ENCODE results near the gene MRPL43. TPM values are rescaled to one million over a fixed set of nuclear protein-coding genes. Genes with fewer than 3 reads are reported as not detected.

Gene MRPL43
- total and polyA plus RNA-seq, 9 of the 15 experiments (the other 6 are each of a cell fraction or from before 2014, with no cell fraction given): 15.1 to 63.7 (median 37.2) TPM

DNA sequence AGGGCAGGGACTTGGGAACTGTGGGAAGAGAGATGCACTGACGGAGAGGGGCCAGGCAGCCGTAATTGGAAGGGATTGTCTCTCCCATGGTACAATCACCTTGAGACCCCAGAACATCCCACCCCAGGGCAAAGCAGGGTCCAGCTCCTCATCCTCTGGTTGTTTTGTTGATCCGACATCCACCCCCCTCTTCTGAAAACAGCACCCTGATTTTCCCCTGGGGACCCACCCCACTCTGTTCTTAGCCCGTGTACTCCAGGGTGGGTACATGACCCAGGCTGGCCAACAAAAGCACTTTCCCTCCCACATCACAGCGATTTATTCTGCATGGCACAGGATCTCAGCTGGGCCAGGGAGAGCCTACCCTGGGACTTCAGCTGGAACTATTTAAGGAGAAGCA is 29.5 kb upstream of the MRPL43 start:
- ChIA-PET CTCF (ENCODE audit: low intra/inter-chr PET ratio) (no interaction called here), POLR2A (interaction anchor here (0.6 to 0.8 kb wide), 2 partner anchors 44 to 1899 kb away, joined by 3 read pairs; no protein-coding TSS in a partner anchor)
- H4K20me1 ChIP-seq (replicated peaks; ENCODE audit: control insufficient read depth, insufficient read depth, low read length): no peaks in the 10 kb centered on the region
- no peak for FAIRE-seq
- no peaks in the 10 kb centered on the region for H3K79me2 ChIP-seq (ENCODE audit: control insufficient read depth, insufficient read depth, low read length)
- H3K36me3 ChIP-seq (ENCODE audit: control insufficient read depth, insufficient read depth, low read length): no peaks in the 10 kb centered on the region
- no peak overlapping the region for H3K4me2 ChIP-seq (ENCODE audit: insufficient read depth, low read length)
- no peaks in the 10 kb centered on the region for H3K27me3 ChIP-seq (ENCODE audit: control insufficient read depth in 2 of 2, insufficient read depth in 2 of 2, low read length in 2 of 2)
- peaks cover 8 to 21% of the 10 kb centered on the region in 2 experiments; a peak in 4 of 5 replicates for H3K4me1 ChIP-seq (replicated peaks in 1 of 2; ENCODE audit: control insufficient read depth in 2 of 2, insufficient read depth in 2 of 2, low read length in 2 of 2)
- no peak overlapping the region for H2AFZ ChIP-seq (ENCODE audit: low read depth, low read length)
- no peak overlapping the region for H3K4me3 ChIP-seq
- ATAC-seq: no peak
- H3K9ac ChIP-seq (ENCODE audit: insufficient read depth in 1 of 2, low read depth in 2 of 2, low read length in 2 of 2): no peak overlapping the region
- H3K9me3 ChIP-seq (replicated peaks; ENCODE audit: control insufficient read depth, insufficient read depth, low read depth, low read length): no peaks in the 10 kb centered on the region
- WGBS (ENCODE audit: insufficient coverage, low coverage, missing lambda C conversion rate): 25% methylated on average over 4 of the region's 5 CpGs
- intact Hi-C loops (cut with micrococcal nuclease) (loop anchor here (10.0 kb wide), 1 partner anchor 48 kb away; the partner anchor contains the start of gene KAZALD1), in situ Hi-C loops (cut with MboI) (loop anchor here (10.0 kb wide), 1 partner anchor 462 kb away; no protein-coding TSS in a partner anchor)
- no peaks in the 10 kb centered on the region for H3K9me1 ChIP-seq (ENCODE audit: control insufficient read depth, insufficient read depth, low read length)
- DNase-seq (ENCODE audit: extremely low read depth in 1 of 4, low spot score in 3 of 4): no peak
- no peak for TF ChIP-seq HDGF (IDR thresholded peaks at IDR 0.05)
- no peak overlapping the region for H3K27ac ChIP-seq (ENCODE audit: extremely low read depth, low read depth, low read length)
- no TSS peak for BruUV-seq (replicated peaks)

DNA sequence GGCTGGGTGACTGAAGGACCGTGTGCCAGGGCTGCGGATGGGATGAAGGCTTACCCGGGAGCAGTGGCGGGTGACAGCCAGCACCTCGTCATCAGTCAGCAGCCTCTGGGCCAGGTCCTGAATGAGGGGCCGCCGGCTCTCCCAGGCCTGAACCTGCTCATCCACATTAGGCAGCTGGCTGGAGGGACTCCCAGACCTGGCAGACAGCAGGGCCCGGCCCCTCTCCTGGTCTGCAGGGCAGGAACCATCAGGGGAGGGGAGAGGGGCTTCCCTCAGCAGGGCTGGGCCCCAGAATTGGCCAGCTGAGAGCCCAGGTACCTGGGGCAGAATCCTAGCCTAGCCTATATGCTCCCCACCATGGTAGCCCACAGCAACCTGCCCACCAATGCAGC is 28.3 kb upstream of the MRPL43 start:
- Histone ChIP-seq H2AFZ (ENCODE audit: low read depth, low read length) (no peak overlapping the region), H3K36me3 (ENCODE audit: control insufficient read depth, insufficient read depth, low read length) (no peaks in the 10 kb centered on the region), H3K27ac (ENCODE audit: extremely low read depth, low read depth, low read length) (no peak overlapping the region), H3K4me3 (no peak overlapping the region), H3K4me1 (replicated peaks in 1 of 2; ENCODE audit: control insufficient read depth in 2 of 2, insufficient read depth in 2 of 2, low read length in 2 of 2) (peaks cover 14 to 32% of the 10 kb centered on the region in 2 experiments; a peak in 4 of 5 replicates), H3K79me2 (ENCODE audit: control insufficient read depth, insufficient read depth, low read length) (no peaks in the 10 kb centered on the region), H3K9me1 (ENCODE audit: control insufficient read depth, insufficient read depth, low read length) (no peaks in the 10 kb centered on the region), H3K27me3 (ENCODE audit: control insufficient read depth in 2 of 2, insufficient read depth in 2 of 2, low read length in 2 of 2) (no peaks in the 10 kb centered on the region), H3K4me2 (ENCODE audit: insufficient read depth, low read length) (no peak overlapping the region), H3K9ac (ENCODE audit: insufficient read depth in 1 of 2, low read depth in 2 of 2, low read length in 2 of 2) (0 out of 4 replicates have a peak overlapping the region, but pooled peaks of 1 of the 2 experiments have one; percentile 9), H3K9me3 (replicated peaks; ENCODE audit: control insufficient read depth, insufficient read depth, low read depth, low read length) (no peaks in the 10 kb centered on the region), H4K20me1 (replicated peaks; ENCODE audit: control insufficient read depth, insufficient read depth, low read length) (no peaks in the 10 kb centered on the region)
- in situ Hi-C loops (cut with MboI): loop anchor here (10.0 kb wide), 1 partner anchor 461 kb away; no protein-coding TSS in a partner anchor
- FAIRE-seq (no peak), DNase-seq (ENCODE audit: extremely low read depth in 1 of 4, low spot score in 3 of 4) (no peak), ATAC-seq (no peak)
- no TSS peak for BruUV-seq (replicated peaks)
- intact Hi-C loops (cut with micrococcal nuclease): loop anchor here (2.0 to 10.0 kb wide), 2 partner anchors 49 to 137 kb away; partner anchors contain the start of gene KAZALD1
- ChIA-PET CTCF (ENCODE audit: low intra/inter-chr PET ratio) (interaction anchor here (5.8 kb wide), 1 partner anchor 19 kb away, joined by 150 read pairs; the partner anchor contains the start of gene LZTS2), POLR2A (interaction anchor here (0.6 kb wide), 1 partner anchor 11 kb away, joined by 3 read pairs; no protein-coding TSS in a partner anchor)
- WGBS (ENCODE audit: insufficient coverage, low coverage, missing lambda C conversion rate): 67% methylated on average over 5 of the region's 8 CpGs
- no peak for TF ChIP-seq POLR2G (IDR thresholded peaks at IDR 0.05; ENCODE audit: low read depth, low read length)
- TF ChIP-seq, protein P1, sequence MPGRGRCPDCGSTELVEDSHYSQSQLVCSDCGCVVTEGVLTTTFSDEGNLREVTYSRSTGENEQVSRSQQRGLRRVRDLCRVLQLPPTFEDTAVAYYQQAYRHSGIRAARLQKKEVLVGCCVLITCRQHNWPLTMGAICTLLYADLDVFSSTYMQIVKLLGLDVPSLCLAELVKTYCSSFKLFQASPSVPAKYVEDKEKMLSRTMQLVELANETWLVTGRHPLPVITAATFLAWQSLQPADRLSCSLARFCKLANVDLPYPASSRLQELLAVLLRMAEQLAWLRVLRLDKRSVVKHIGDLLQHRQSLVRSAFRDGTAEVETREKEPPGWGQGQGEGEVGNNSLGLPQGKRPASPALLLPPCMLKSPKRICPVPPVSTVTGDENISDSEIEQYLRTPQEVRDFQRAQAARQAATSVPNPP (IDR thresholded peaks at IDR 0.05; ENCODE audit: borderline replicate concordance, insufficient read depth, insufficient read length): no peak
- TF ChIP-seq, protein P2, sequence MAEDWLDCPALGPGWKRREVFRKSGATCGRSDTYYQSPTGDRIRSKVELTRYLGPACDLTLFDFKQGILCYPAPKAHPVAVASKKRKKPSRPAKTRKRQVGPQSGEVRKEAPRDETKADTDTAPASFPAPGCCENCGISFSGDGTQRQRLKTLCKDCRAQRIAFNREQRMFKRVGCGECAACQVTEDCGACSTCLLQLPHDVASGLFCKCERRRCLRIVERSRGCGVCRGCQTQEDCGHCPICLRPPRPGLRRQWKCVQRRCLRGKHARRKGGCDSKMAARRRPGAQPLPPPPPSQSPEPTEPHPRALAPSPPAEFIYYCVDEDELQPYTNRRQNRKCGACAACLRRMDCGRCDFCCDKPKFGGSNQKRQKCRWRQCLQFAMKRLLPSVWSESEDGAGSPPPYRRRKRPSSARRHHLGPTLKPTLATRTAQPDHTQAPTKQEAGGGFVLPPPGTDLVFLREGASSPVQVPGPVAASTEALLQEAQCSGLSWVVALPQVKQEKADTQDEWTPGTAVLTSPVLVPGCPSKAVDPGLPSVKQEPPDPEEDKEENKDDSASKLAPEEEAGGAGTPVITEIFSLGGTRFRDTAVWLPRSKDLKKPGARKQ (CRISPR knock-in tag; IDR thresholded peaks at IDR 0.05): no peak
- TF ChIP-seq ZNF584 (CRISPR knock-in tag; IDR thresholded peaks at IDR 0.05; ENCODE audit: low read depth): no peak
- TF ChIP-seq NCOA2 (IDR thresholded peaks at IDR 0.05; ENCODE audit: partially characterized antibody in 2 of 2): no peak
- TF ChIP-seq MIER1 (IDR thresholded peaks at IDR 0.05; ENCODE audit: low read depth): no peak
- TF ChIP-seq, protein P3, sequence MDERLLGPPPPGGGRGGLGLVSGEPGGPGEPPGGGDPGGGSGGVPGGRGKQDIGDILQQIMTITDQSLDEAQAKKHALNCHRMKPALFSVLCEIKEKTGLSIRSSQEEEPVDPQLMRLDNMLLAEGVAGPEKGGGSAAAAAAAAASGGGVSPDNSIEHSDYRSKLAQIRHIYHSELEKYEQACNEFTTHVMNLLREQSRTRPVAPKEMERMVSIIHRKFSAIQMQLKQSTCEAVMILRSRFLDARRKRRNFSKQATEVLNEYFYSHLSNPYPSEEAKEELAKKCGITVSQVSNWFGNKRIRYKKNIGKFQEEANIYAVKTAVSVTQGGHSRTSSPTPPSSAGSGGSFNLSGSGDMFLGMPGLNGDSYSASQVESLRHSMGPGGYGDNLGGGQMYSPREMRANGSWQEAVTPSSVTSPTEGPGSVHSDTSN (CRISPR knock-in tag; IDR thresholded peaks at IDR 0.05; ENCODE audit: low read depth): no peak
- TF ChIP-seq, protein P3 (tag; conservative IDR thresholded peaks at IDR 0.05; ENCODE audit: low read depth): no peak
